Panc1 (cell line): ENCODE results near the gene LGR4.

Source experiments
- CTCF ChIP-seq: fragments of 450-650 bp; IDR thresholded peaks from 2 replicates; pipeline ENCODE4 v1.5.1; 2017; ENCODE audit warnings: mild to moderate bottlenecking
- SIN3A ChIP-seq: IDR thresholded peaks from 2 replicates; pipeline ENCODE4 v1.6.1; 2012; ENCODE audit warnings: low read depth, mild to moderate bottlenecking, low read length, moderate library complexity, borderline replicate concordance; ENCODE audit not compliant: insufficient read depth

GRCh38 chr11:27443227-27443626 is 29.4 kb downstream of the LGR4 start:
- no peak for TF ChIP-seq CTCF
- no peak for TF ChIP-seq SIN3A
